ENCODE data around the gene ZMYND8.
"Not testable (repeated sequence)": the region's sequence is repeated elsewhere in the genome, so short reads cannot be mapped to it uniquely, and the experiment has no call there.

The ZMYND8 gene

GRCh38 chr20:47246061-47246777 is 110.3 kb downstream of the ZMYND8 start:
- DNase-seq (ENCODE audit: low read depth), result no peak

DNA sequence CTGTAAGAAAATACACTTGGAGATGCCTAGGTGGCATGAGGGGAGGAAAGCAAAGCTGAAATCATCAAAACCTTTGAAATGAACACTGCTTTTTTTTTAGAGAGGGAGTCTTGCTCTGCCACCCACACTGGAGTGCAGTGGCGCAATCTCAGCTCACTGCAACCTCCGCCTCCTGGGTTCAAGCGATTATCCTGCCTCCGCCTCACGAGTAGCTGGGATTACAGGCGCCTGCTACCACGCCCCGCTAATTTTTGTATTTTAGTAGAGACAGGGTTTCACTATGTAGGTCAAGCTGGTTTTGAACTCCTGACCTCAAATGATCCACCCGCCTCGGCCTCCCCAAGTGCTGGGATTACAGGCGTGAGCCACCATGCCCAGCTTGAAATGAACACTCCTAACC is 111.3 kb downstream of the ZMYND8 start:
- not testable (repeated sequence) for DNase-seq (ENCODE audit: low read depth)

GRCh38 chr20:47244451-47244850 is 112.0 kb downstream of the ZMYND8 start:
- DNase-seq (ENCODE audit: low read depth), result no peak

DNA sequence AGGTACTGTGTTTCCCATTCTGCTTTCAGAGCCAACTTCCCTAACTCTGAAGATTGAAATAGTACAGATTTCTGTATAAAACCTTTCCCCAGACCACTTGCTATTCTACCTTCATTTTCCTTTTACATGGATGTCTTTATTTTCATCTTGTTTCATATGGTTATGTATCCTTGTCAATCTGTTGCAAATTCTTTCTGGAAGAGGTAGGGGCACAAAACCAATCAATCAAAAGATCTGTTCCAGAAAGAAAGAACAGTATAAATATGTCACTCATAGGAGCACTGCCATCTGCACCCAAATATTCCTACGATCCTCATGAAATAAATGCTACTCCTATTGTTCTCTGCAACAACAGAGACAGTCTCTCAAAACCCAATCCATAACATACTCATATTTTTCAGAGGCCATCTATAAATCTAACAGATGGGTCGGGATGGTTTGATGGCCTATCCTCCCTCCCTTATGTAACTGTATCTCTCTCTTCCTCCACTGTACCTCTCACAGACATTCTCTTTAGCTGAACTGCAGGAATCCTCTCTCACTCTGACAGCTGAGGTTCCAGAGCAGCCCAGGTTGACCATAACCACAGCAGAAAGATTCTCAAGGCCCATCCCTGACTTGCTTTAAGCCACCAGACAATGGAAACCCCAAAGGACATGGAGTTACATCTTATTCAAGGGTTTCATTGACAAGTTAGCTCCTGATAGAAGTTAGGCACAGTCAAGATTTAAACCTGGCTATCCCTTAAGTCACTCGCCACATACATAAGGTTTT is 112.8 kb downstream of the ZMYND8 start:
- DNase-seq (ENCODE audit: low read depth), result no peak

GRCh38 chr20:47243003-47243402 is 113.5 kb downstream of the ZMYND8 start:
- no peak for DNase-seq (ENCODE audit: low read depth)

- DNase-seq (ENCODE audit: low read depth), result no peak
Observed at GRCh38 chr20:47241345-47241781, 115.1 kb downstream of the ZMYND8 start.

DNA sequence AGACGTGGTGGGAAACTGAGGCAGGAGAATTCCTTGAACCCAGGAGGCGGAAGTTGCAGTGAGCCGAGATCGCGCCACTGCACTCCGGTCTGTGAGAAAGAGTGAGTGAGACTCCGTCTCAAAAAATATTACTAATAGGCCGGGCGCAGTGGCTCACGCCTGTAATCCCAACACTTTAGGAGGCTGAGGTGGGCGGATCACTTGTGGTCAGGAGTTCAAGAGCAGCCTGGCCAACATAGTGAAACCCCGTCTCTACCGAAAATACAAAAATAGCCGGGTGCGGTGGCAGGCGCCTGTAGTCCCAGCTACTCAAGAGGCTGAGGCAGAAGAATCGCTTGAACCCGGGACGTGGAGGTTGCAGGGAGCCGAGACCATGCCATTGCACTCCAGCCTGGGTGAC is 116.4 kb downstream of the ZMYND8 start:
- DNase-seq (ENCODE audit: low read depth), result not testable (repeated sequence)

DNA sequence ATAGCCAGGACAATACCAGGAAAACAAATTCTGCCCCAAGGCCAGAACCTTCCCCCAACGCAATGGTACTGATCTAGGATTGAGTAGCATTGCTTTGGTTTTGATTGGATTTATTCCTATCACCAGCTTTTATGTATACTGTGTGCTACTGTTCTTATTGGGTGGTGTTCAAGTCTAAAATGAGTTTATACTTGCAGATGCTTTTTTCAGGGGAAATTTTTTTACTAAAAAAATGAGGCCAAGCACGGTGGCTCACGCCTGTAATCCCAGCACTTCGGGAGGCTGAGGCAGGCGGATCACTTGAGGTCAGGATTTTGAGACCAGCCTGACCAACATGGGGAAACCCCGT is 116.8 kb downstream of the ZMYND8 start:
- no peak for DNase-seq (ENCODE audit: low read depth)

DNA sequence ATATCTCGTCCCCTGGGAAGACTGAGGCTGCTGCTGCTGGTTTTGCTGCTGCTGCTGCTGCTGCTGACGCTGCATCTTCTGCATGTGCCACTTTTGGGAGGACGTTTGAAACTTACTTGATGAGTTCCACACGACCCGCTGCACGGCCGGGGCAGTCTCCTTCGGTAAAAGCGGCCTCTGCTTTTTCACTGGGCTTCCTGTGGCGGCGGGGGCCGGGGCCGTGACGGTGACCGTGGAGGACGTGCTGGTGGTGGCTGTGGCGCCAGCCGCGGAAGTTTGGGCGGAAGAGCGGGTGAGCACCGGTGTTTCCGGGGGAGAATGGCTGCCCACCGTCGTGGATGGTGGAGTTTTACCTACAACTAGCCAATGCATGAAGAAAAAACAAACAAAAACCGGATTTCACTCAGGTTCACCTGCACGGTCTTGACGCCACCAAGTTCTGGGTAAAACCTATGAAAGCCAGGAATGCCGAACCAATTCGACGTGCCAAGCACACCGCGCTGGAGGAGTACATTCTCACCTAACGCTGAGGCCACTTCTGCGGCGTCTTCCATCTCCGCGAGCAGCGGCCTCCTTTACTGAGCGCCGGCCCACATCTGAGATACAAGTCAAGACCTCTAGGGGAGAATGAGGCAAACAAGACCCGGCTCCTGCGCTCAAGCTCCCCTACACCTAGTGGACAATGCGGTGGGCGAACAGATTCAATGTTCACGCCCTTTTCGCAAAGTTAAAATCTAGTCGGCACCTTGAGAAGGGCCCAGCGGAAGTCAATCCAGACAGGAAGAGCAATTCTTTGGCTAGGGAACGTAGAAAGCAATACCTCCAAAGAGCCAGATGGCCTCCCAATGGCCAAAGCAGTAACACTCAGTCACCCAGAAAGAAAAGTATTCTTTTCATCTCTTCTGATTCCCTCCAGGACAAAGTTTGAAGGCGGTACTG is 117.5 kb downstream of the ZMYND8 start:
- DNase-seq (ENCODE audit: low read depth), result no peak

GRCh38 chr20:47237715-47238114 is 118.8 kb downstream of the ZMYND8 start:
- no peak for DNase-seq (ENCODE audit: low read depth)

DNA sequence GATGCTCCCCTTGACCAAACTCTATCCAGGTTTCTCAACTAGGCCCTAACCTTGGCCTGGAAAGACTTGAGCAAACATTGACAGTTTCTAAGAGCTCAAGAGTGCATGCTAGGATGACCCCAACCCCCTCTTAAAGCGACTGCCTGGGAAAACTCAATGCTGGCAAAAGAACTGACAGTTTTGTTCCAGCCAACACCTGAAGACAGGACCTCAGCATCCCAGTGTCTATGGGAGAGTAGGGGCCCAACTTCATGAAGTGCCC is 119.9 kb downstream of the ZMYND8 start:
- no peak for DNase-seq (ENCODE audit: low read depth)

GRCh38 chr20:47235853-47236638 is 120.5 kb downstream of the ZMYND8 start:
- DNase-seq (ENCODE audit: low read depth), result no peak

DNA sequence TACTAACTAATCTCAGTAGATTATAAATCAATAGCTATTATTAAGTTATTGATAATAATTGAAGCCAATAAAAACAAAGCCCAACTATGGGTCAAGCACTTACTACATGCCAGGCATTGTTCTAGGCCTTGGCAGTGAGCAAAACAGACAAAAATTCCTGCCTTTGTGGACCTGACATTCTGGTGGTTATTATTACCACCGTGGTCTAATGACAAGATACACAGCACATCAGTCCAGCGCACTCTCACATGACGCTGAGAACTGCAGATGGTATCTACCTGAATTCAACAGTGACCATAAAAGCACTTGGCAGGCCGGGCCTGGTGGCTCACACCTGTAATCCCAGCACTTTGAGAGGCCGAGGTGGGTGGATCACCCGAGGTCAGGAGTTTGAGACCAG is 121.4 kb downstream of the ZMYND8 start:
- DNase-seq (ENCODE audit: low read depth), result no peak

DNA sequence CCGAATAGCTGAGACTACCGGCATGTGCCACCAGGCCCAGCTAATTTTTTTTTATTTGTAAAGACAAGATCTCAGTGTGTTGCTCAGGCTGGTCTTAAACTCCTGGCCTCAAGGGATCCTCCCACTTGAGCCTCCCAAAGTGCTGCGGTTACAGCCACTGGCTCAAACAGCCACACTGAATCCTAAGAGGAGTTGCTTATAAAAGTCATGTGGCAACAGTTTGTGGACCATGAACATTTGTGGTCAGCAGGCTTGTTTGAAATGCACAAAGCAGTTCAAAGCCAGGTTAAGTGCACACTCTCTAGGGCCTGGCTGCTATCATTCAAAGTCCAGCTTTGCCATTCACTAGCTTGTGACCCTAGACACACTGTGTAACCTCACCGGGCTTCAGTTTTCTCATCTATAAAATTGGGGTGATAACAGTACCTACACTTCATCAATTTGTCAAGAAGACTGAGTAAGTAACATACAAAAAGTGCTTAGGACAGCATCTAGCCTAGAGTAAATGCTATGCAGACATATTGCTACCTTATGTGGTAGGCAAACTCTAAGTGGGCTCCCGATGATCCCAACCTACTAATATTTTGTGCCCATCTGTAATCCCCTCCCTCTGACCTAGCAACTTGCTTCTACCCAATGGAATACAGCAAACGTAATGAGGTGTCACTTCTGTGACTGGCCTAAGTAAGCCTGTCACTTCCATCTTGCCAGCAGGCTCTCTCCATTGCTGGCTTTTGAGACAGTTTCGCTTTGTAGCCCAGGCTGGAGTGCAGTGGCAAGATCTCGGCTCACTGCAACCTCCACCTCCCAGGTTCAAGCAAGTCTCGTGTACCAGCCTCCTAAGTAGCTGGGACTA is 122.9 kb downstream of the ZMYND8 start:
- DNase-seq (ENCODE audit: low read depth), result no peak

GRCh38 chr20:47232518-47232917 is 124.0 kb downstream of the ZMYND8 start:
- no peak for DNase-seq (ENCODE audit: low read depth)

- no peak for DNase-seq (ENCODE audit: low read depth)
Observed at GRCh38 chr20:47231382-47232039, 125.0 kb downstream of the ZMYND8 start.

GRCh38 chr20:47230811-47231256 is 125.7 kb downstream of the ZMYND8 start:
- DNase-seq (ENCODE audit: low read depth), result no peak

GRCh38 chr20:47228654-47229053 is 127.8 kb downstream of the ZMYND8 start:
- no peak for DNase-seq (ENCODE audit: low read depth)

DNA sequence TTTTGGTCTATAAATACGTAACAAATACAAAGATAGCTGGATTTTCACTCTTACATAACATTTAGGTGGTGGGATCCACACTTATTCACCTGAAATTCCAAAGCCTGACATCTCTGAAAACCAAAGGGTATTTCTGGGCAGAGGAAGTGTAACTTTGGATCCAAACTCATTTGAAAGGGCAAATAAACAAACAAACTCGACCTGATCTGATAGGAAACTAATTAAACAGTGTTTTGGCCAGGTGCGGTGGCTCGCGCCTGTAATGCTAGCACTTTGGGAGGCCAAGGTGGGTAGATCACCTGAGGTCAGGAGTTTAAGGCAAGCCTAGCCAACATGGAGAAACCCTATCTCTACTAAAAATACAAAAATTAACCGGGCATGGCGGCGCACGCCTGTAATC is 128.9 kb downstream of the ZMYND8 start:
- no peak for DNase-seq (ENCODE audit: low read depth)

- DNase-seq (ENCODE audit: low read depth), result no peak
Observed at GRCh38 chr20:47227119-47227518, 129.4 kb downstream of the ZMYND8 start.
